Erythroblast (primary cell): Measurements from ENCODE around the gene SLC38A5.
"Not testable (repeated sequence)": the region's sequence is repeated elsewhere in the genome, so short reads cannot be mapped to it uniquely, and the experiment has no call there.

ENCODE experiments used
- DNase-seq, 2 experiments: peaks; one replicate each; lab custom pipeline; 2025; lab: John Stamatoyannopoulos, UW
- GATA1 ChIP-seq: IDR thresholded peaks from 2 replicates; pipeline ENCODE4 v1.6.1; 2011; ENCODE audit warnings: low read depth, mild to moderate bottlenecking, control low read depth, low read length, moderate library complexity
- POLR2A ChIP-seq: IDR thresholded peaks from 2 replicates; pipeline ENCODE4 v1.6.1; 2011; ENCODE audit warnings: mild to moderate bottlenecking, low read length

The SLC38A5 gene

DNA sequence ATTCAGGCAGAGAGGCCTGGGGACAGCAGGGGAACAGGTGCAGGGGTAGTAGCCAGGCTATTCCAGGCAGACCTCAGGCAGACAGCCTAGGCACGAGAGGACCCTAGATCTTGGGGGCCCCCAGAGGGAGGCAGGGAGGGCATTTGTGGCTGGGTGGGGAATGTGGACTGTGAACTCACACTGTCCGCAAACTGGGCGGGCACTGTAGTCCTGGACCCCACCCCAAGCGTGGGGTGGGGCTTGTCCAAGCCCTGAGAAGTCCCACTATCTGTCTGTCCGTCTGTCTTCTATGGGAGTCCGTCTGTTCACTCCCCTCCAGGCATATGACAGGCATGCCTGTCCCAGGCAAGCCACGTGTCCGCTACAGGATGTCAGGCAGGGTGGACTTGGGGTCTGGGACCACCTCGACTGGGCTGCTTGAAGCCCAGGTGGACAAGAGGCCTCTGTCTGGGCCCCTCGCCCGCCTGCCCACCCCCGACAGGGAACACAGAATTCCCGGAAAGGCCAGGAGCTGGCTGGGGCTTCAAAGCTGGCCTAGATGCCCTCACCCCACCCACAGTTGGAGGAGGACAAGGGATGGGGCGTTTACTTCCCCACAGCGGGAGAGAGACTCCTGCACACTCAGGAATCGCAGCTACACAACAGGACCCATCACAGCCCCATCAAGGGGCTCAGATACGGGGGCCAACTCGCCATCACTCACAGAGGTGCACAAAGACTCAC lies at the start of gene SLC38A5:
SLC38A5 (minus strand) TSS at position 151 of the 723 bp plus-strand sequence. CDS start 2,336 bp downstream, outside the sequence.
- TF ChIP-seq GATA1 = no peak
- TF ChIP-seq POLR2A = peak; percentile 48
- DNase-seq = peak; percentile 84 to 92

GRCh38 chrX:48519481-48519880 lies 49.4 kb upstream of the SLC38A5 start:
- DNase-seq = not testable (repeated sequence)

DNA sequence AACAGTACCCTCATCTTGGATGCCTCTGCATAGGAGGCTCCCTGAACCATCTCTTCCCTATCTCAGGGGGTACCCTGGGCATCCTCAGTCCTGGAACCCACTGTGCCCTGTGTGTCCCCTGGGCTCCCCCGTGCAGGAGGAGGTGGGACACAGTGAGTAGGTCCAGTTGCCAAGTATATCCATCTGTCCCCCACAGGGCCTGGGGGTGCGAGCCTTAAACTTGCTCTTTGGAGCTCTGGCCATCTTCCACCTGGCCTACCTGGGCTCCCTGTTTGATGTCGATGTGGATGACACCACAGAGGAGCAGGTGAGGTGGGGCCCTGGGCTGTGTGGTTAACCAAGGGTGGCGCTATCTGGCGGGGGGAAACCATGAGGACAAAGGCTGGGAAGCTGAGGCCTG lies 46.9 kb upstream of the SLC38A5 start:
- no peak for DNase-seq
- TF ChIP-seq GATA1 (no peak), POLR2A (no peak)

DNA sequence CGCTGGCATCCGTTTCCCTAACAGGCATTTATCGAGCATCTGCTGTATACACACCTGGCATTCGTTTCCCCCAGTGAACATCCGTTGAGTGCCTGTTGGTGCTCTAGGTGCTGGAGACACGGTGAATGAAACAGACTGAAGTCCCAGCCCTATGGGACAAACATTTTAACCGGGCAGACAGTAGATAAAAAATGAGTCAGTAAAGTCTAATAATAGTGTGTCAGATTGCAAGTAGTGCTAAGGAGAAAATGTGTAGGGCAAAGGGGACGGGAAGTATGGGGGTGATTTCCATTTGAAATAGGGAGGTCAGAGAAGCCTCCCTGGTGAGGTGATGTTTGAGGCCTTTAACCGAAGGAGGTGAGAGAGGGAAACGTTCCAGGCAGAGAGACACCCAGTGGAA lies 46.2 kb upstream of the SLC38A5 start:
- TF ChIP-seq GATA1 (no peak), POLR2A (no peak)

DNA sequence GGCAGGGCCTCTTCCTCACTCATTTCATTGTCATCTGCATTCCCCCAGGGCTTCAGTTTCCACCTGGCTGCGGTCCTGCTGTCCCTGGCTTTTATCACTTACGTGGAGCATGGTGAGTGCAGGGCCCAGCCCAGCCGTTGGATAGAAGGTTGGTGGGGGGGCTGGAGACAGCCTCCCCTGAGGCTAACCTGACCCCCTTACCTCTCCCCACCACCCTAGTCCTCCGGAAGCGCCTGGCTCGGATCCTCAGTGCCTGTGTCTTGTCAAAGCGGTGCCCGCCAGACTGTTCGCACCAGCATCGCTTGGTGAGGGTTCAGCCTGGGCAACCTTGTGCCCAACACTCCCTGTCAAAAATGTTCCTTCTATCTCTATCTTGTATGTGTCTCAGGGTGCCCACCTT lies 45.8 kb upstream of the SLC38A5 start:
- TF ChIP-seq POLR2A = no peak

More for the DNA sequence above, 46.2 kb upstream of the SLC38A5 start:
- no peak for DNase-seq

GRCh38 chrX:48514868-48515460 lies 44.9 kb upstream of the SLC38A5 start:
- DNase-seq = no peak
- TF ChIP-seq GATA1 (no peak), POLR2A (no peak)

More for the DNA sequence above, 45.8 kb upstream of the SLC38A5 start:
- no peak for DNase-seq

DNA sequence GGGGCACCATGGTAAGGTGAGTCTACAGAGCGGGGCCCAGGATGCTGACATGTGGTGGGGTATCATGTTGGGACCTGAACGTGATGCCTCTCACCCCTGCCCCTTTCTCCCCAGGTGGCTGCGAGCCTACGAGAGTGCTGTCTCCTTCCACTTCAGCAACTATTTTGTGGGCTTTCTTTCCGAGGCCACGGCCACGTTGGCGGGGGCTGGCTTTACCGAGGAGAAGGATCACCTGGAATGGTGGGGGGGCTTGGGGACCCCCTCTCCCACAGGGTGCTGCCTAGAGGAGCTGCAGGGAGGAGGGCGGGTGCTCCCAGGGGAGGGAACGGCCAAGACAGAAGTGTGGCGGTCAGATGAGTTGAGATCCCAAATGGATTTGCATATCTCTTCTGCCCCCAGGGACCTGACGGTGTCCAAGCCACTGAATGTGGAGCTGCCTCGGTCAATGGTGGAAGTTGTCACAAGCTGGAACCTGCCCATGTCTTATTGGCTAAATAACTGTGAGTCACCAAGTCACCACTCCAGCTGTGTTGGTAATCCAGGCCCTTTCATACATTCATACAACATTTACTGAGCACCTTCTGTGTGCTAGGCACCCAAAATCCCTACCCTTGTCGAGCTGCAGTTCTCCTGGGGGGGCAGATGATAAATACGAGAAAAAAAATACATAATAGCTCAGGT lies 44.2 kb upstream of the SLC38A5 start:
- TF ChIP-seq POLR2A (no peak), GATA1 (no peak)
- DNase-seq = no peak

DNA sequence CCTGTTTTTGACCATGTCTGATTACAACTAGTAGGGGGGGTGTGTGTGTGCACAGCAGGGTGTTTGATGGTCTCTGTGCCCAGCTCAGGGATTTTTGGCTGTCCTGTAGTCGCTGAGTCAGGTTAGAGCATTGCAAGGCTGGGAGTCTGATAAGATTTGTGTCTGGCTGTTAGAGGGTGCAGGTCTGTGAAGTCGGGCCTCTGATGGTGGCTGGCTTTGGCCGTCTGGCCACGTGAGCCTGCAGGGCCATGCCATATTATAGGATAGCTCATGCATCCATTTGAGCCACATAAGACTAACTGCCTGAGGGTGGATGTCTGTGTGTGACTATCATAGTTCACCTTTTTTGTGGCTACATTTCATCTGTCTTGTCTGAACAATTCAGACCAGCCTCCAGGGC lies 43.6 kb upstream of the SLC38A5 start:
- peak; percentile 4 to 9 for DNase-seq
- no peak for TF ChIP-seq GATA1
- TF ChIP-seq POLR2A = no peak

DNA sequence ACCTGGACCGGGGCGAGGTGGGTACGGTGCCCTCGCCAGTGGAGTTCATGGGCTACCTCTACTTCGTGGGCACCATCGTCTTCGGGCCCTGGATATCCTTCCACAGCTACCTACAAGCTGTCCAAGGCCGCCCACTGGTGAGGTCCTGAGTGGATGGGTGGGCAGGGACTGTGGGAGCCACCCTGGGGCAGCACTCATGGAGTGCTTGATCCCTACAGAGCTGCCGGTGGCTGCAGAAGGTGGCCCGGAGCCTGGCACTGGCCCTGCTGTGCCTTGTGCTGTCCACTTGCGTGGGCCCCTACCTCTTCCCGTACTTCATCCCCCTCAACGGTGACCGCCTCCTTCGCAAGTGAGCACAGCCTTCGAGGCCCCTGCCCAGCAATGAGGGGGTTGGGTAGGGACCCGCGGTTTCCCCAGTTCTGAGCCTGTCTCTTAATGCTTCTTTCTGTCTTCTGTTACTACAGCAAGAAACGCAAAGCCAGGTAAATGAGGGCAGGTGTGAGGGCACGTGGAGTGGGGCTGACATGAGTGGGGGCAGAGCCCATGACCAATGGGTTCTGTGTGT lies 42.4 kb upstream of the SLC38A5 start:
- TF ChIP-seq POLR2A (no peak), GATA1 (no peak)
- DNase-seq = no peak

DNA sequence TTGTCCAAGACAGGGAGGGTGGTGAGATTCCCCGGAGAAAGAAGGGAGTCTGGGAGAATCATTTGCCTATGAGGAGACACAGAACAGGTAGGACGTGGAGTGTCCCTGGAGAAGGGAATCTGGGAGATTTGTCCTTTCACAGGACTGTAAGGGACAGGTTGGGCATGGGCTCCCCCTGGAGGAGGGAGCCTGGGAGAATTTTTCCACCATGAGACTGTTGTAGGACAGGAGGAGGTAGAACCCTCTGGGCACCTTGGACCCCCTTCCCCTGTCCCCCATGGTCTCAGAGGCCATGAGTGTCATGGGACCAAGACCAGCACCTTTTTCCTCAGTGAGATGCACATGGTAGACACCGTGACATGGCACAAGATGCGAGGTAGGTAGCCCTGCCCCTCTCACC lies 41.5 kb upstream of the SLC38A5 start:
- peak in 1 of 2 experiments; percentile 16 for DNase-seq
- no peak for TF ChIP-seq POLR2A
- no peak for TF ChIP-seq GATA1

DNA sequence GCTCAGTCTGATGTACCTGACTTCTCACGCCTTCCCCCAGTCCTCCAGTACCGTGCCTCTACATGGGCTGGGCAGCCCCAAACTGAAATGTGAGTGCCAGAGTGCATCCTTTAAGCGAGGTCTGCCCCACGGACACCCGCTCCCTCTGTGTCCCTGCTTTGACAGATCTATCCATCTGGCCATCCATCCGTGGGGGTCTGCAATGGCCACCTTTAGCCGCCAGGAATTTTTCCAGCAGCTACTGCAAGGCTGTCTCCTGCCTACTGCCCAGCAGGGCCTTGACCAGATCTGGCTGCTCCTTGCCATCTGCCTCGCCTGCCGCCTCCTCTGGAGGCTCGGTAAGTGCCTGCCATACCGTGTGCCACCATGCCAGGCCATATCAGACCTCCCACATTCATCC lies 39.6 kb upstream of the SLC38A5 start:
- no peak for DNase-seq
- no peak for TF ChIP-seq GATA1
- no peak for TF ChIP-seq POLR2A

- no peak for DNase-seq
- TF ChIP-seq GATA1 = no peak
- TF ChIP-seq POLR2A = no peak
Observed at GRCh38 chrX:48509245-48509590, 39.2 kb upstream of the SLC38A5 start.

DNA sequence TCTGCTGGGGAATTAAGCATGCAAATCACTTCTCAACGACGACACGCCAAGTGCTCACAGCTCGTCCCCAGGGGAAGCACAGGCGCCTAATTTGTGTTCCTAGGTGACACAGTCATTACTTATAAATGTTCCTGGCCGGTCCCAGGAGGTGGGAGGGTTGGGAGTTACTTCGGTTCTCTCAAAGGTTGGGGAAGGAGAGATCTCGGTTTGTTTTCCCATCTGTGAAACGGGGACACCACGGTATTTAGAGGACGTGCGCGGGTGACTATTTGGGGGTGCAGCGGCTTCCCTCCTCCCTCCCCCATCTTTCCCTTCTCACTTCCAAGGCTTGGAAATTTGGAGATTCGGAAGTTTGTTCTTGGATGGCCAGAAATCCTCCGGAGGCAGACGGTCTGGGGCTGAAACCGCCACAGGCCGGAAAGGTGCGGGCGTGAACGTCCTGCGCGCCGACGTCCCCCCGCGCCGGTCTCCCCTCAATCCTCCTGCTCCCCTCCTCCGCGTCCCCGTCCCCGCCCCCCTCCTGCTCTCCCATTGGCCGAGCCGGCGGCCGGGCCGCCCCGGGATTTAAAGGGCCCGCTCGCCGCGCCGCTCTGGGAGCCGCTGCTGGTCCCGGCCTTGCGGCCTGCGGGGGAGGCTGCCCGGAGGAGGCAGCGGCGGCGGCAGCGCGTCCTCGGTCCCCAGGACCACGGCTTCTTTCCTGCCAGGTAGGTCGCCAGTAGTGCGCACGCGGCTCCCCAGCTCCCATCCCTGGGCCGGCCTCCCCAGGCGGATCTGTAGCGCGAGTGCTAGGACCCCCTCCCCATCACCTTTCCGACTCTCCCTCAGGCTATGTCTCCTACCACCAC lies 38.6 kb upstream of the SLC38A5 start, which contains the start of gene PORCN:
PORCN (plus strand) TSS at position 593 of the 845 bp plus-strand sequence. CDS start 829 bp downstream, outside the sequence.
- DNase-seq = peak; percentile 68 to 75
- TF ChIP-seq POLR2A = peak; percentile 45
- TF ChIP-seq GATA1 = no peak

DNA sequence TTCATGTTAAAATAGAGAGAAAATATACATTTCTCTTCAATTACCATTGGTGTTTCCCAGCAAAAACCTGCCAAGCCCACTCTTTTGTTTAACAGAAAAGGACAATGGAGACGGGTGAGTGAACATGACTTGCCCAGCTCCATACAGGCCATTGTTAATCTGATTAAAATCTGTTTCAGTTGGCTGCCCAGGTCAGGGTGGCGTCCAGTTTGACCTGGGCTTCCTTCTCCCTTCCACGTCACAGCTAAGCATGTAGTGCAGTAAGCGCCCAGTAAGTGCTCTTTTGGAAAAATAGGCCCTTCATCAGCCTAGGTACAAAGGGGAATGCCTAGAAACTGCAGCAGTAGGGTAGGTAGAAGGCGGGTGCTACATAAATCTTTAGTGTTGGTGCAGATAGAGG lies 37.2 kb upstream of the SLC38A5 start:
- DNase-seq = no peak
- TF ChIP-seq GATA1 (no peak), POLR2A (no peak)
